AG04450 (cell line): ENCODE measurements around the gene ITFG1. TPM values are rescaled to one million over a fixed set of nuclear protein-coding genes. Genes with fewer than 3 reads are reported as not detected.

Source experiments
- CTCF ChIA-PET: fragments of 300-600, 350-600 bp; formaldehyde crosslinking; extraction: SDS; loops from one replicate; lab custom pipeline; 2022; ENCODE audit warnings: antibody characterized with exemption, inconsistent platforms; lab: Charles Lee
- POLR2A ChIA-PET: fragments of 350-600 bp; formaldehyde crosslinking; extraction: SDS; loops from one replicate; lab custom pipeline; 2021; ENCODE audit warnings: antibody characterized with exemption, inconsistent platforms; lab: Yijun Ruan, JAX
- DNase-seq: peaks from one replicate; pipeline ENCODE4 v3.0.0-alpha.2; 2011; ENCODE audit warnings: low read depth, low spot score
- H3K27ac ChIP-seq: one replicate; pipeline ENCODE4 v1.5.1; 2012; ENCODE audit warnings: low read depth, low read length, control low read depth
- H3K27me3 ChIP-seq: one replicate; pipeline ENCODE4 v1.6.0; 2012; ENCODE audit warnings: low read length; ENCODE audit not compliant: control insufficient read depth, insufficient read depth
- H3K4me3 ChIP-seq: 2 replicates; pipeline ENCODE4 v1.5.1; 2011; ENCODE audit warnings: mild to moderate bottlenecking, low read depth, low read length, control low read depth
- H3K9me3 ChIP-seq: 2 replicates; pipeline ENCODE4 v1.5.1; 2012; ENCODE audit warnings: low read length; ENCODE audit not compliant: control insufficient read depth, insufficient read depth
- CTCF ChIP-seq: IDR thresholded peaks from 2 replicates; pipeline ENCODE4 v1.5.1; 2011; ENCODE audit warnings: low read depth, low read length, control low read depth, inconsistent platforms
- polyA plus RNA-seq: library from polyadenylated mRNA; depleted of rRNA; stranded (reverse); fragments of >200 nt; gene quantifications from 2 replicates; pipeline ENCODE4 v1.2.3, GENCODE V29; 2011

Gene ITFG1
- polyA plus RNA-seq, 1 experiment = 125 TPM

- POLR2A ChIA-PET = interaction anchor here (0.6 to 1.4 kb wide), 4 partner anchors 16 to 320 kb away, joined by 3 read pairs; partner anchors contain the start of gene NETO2
- TF ChIP-seq CTCF = no peak
Observed at GRCh38 chr16:47461598-47462266, 869 bp upstream of the ITFG1 start.

GRCh38 chr16:47460359-47460710 lies 528 bp downstream of the ITFG1 start:
- Histone ChIP-seq H3K9me3 (no peaks in the 10 kb centered on the region; the same call in 1 of the 2 replicates), H3K4me3 (peak overlapping the region; percentile 96), H3K27ac (peak overlapping the region; percentile 100), H3K27me3 (no peaks in the 10 kb centered on the region)
- POLR2A ChIA-PET = interaction anchor here (0.8 to 1.2 kb wide), 2 partner anchors 155 to 318 kb away, joined by 3 read pairs; no protein-coding TSS in a partner anchor
- CTCF ChIA-PET = interaction anchor here (0.9 to 2.4 kb wide), 6 partner anchors 316 to 1170 kb away, joined by 3 to 11 read pairs (median 6); partner anchors contain the start of gene NETO2
- no peak for TF ChIP-seq CTCF
- no peak for DNase-seq

More at GRCh38 chr16:47461598-47462266, 869 bp upstream of the ITFG1 start:
- H3K4me3 ChIP-seq = peak overlapping the region; percentile 96
- H3K27me3 ChIP-seq = no peaks in the 10 kb centered on the region
- CTCF ChIA-PET = interaction anchor here (0.6 to 2.4 kb wide), 7 partner anchors 30 to 1168 kb away, joined by 3 to 11 read pairs (median 6); partner anchors contain the start of gene NETO2
- peak overlapping the region; percentile 100 for H3K27ac ChIP-seq
- H3K9me3 ChIP-seq = no peaks in the 10 kb centered on the region; the same call in 1 of the 2 replicates
- DNase-seq = no peak

GRCh38 chr16:47459603-47460002 lies 1.3 kb downstream of the ITFG1 start:
- ChIA-PET POLR2A (no interaction called here), CTCF (interaction anchor here (1.1 to 1.4 kb wide), 2 partner anchors 317 to 318 kb away, joined by 3 to 4 read pairs; no protein-coding TSS in a partner anchor)

GRCh38 chr16:47458331-47458730 lies 2.5 kb downstream of the ITFG1 start:
- CTCF ChIA-PET = no interaction called here

More at GRCh38 chr16:47459603-47460002, 1.3 kb downstream of the ITFG1 start:
- Histone ChIP-seq H3K27me3 (no peaks in the 10 kb centered on the region), H3K27ac (no peak overlapping the region), H3K4me3 (peak overlapping the region; percentile 96), H3K9me3 (no peaks in the 10 kb centered on the region; the same call in 1 of the 2 replicates)
- DNase-seq = no peak
- no peak for TF ChIP-seq CTCF

More at GRCh38 chr16:47458331-47458730, 2.5 kb downstream of the ITFG1 start:
- DNase-seq = no peak
- TF ChIP-seq CTCF = no peak
- H3K4me3 ChIP-seq = no peak overlapping the region
- no peaks in the 10 kb centered on the region for H3K27me3 ChIP-seq
- H3K27ac ChIP-seq = no peak overlapping the region
- H3K9me3 ChIP-seq = no peaks in the 10 kb centered on the region; the same call in 1 of the 2 replicates
- POLR2A ChIA-PET = no interaction called here
